Measurements from ENCODE around the gene NIM1K. TPM values are rescaled to one million over a fixed set of nuclear protein-coding genes. Genes with fewer than 3 reads are reported as not detected.
"Not testable (repeated sequence)": the region's sequence is repeated elsewhere in the genome, so short reads cannot be mapped to it uniquely, and the experiment has no call there.

NIM1K gene
- total and polyA plus RNA-seq, 2 donors (not counting 1 experiment from before 2014, with no cell fraction given) = 1.7 to 14.7 TPM

- Histone ChIP-seq H3K4me2 (ENCODE audit: extremely low read depth, insufficient read depth, low read length) (no peak overlapping the region), H3K27me3 (ENCODE audit: control insufficient read depth, insufficient read depth, low read length) (no peaks in the 10 kb centered on the region), H3K27ac (ENCODE audit: insufficient read depth, low read length) (no peak overlapping the region), H3K79me2 (ENCODE audit: control insufficient read depth, insufficient read depth, low read length) (no peaks in the 10 kb centered on the region), H4K20me1 (ENCODE audit: control insufficient read depth, extremely low read depth, insufficient read depth, low read length) (no peaks in the 10 kb centered on the region), H2AFZ (ENCODE audit: low read length) (no peak overlapping the region), H3K9me3 (ENCODE audit: control insufficient read depth, insufficient read depth, low read depth, low read length) (no peaks in the 10 kb centered on the region), H3K36me3 (ENCODE audit: control insufficient read depth, insufficient read depth, low read length) (no peaks in the 10 kb centered on the region), H3K4me1 (ENCODE audit: control insufficient read depth, extremely low read depth, insufficient read depth, low read length) (no peaks in the 10 kb centered on the region), H3K9ac (ENCODE audit: insufficient read depth, low read length) (no peak overlapping the region), H3K4me3 (replicated peaks in 1 of 4; ENCODE audit: control extremely low read depth in 1 of 4, insufficient read depth in 1 of 4, low read depth in 3 of 4, low read length in 4 of 4) (no peak overlapping the region)
- TF ChIP-seq CTCF (conservative IDR thresholded peaks at IDR 0.05 in 1 of 2, IDR thresholded peaks at IDR 0.05 in 1 of 2; ENCODE audit: low read depth in 1 of 2, low read length in 2 of 2) (no peak), EZH2 (IDR thresholded peaks at IDR 0.05; ENCODE audit: low read length, missing control alignments) (no peak)
- DNase-seq (ENCODE audit: low read depth in 2 of 2) = no peak
Measured at GRCh38 chr5:43182421-43182820, 9.6 kb upstream of the NIM1K start.

GRCh38 chr5:43183101-43183500 lies 8.9 kb upstream of the NIM1K start:
- H2AFZ ChIP-seq (ENCODE audit: low read length); DNase-seq (ENCODE audit: low read depth in 2 of 2); H3K9ac ChIP-seq (ENCODE audit: insufficient read depth, low read length); H4K20me1 ChIP-seq (ENCODE audit: control insufficient read depth, extremely low read depth, insufficient read depth, low read length); H3K4me2 ChIP-seq (ENCODE audit: extremely low read depth, insufficient read depth, low read length); H3K4me1 ChIP-seq (ENCODE audit: control insufficient read depth, extremely low read depth, insufficient read depth, low read length); H3K9me3 ChIP-seq (ENCODE audit: control insufficient read depth, insufficient read depth, low read depth, low read length); H3K79me2 ChIP-seq (ENCODE audit: control insufficient read depth, insufficient read depth, low read length); H3K4me3 ChIP-seq (replicated peaks in 1 of 4; ENCODE audit: control extremely low read depth in 1 of 4, insufficient read depth in 1 of 4, low read depth in 3 of 4, low read length in 4 of 4); H3K27ac ChIP-seq (ENCODE audit: insufficient read depth, low read length); H3K36me3 ChIP-seq (ENCODE audit: control insufficient read depth, insufficient read depth, low read length); H3K27me3 ChIP-seq (ENCODE audit: control insufficient read depth, insufficient read depth, low read length): not testable (repeated sequence)

- Histone ChIP-seq H3K36me3 (ENCODE audit: control insufficient read depth, insufficient read depth, low read length) (no peaks in the 10 kb centered on the region), H3K4me2 (ENCODE audit: extremely low read depth, insufficient read depth, low read length) (no peak overlapping the region), H3K4me1 (ENCODE audit: control insufficient read depth, extremely low read depth, insufficient read depth, low read length) (peaks cover 4% of the 10 kb centered on the region), H4K20me1 (ENCODE audit: control insufficient read depth, extremely low read depth, insufficient read depth, low read length) (no peaks in the 10 kb centered on the region), H3K79me2 (ENCODE audit: control insufficient read depth, insufficient read depth, low read length) (no peaks in the 10 kb centered on the region), H3K9ac (ENCODE audit: insufficient read depth, low read length) (no peak overlapping the region), H3K9me3 (ENCODE audit: control insufficient read depth, insufficient read depth, low read depth, low read length) (no peaks in the 10 kb centered on the region), H2AFZ (ENCODE audit: low read length) (no peak overlapping the region), H3K27me3 (ENCODE audit: control insufficient read depth, insufficient read depth, low read length) (no peaks in the 10 kb centered on the region), H3K27ac (ENCODE audit: insufficient read depth, low read length) (no peak overlapping the region), H3K4me3 (replicated peaks in 1 of 4; ENCODE audit: control extremely low read depth in 1 of 4, insufficient read depth in 1 of 4, low read depth in 3 of 4, low read length in 4 of 4) (no peak overlapping the region)
- peak; percentile 32 to 52 for DNase-seq (ENCODE audit: low read depth in 2 of 2)
- TF ChIP-seq EZH2 (IDR thresholded peaks at IDR 0.05; ENCODE audit: low read length, missing control alignments) (no peak), CTCF (conservative IDR thresholded peaks at IDR 0.05 in 1 of 2, IDR thresholded peaks at IDR 0.05 in 1 of 2; ENCODE audit: low read depth in 1 of 2, low read length in 2 of 2) (no peak)
Measured at GRCh38 chr5:43190755-43191603, 1.0 kb upstream of the NIM1K start.

Data from fibroblast of lung (primary cell).